Smooth muscle cell (in vitro differentiated cells): ENCODE data around the gene AIFM3. TPM values are rescaled to one million over a fixed set of nuclear protein-coding genes. Genes with fewer than 3 reads are reported as not detected.

ENCODE experiments used
- DNase-seq: peaks from one replicate; lab custom pipeline; 2025; ENCODE audit not compliant: unreplicated experiment; lab: John Stamatoyannopoulos, UW
- H2AFZ ChIP-seq: fragments of 200-600 bp; sonication (generic); 2 replicates; pipeline ENCODE4 v1.6.0; 2016; ENCODE audit warnings: antibody characterized with exemption, low read depth, mild to moderate bottlenecking
- H3F3A ChIP-seq: fragments of 200-600 bp; sonication (generic); 2 replicates; pipeline ENCODE4 v1.6.0; 2017; ENCODE audit warnings: antibody characterized with exemption, low read depth
- H3K27ac ChIP-seq: fragments of 200-600 bp; sonication (generic); 2 replicates; pipeline ENCODE4 v1.5.1; 2016; ENCODE audit warnings: low read depth, mild to moderate bottlenecking
- H3K27me3 ChIP-seq: fragments of 200-600 bp; sonication (generic); 2 replicates; pipeline ENCODE4 v1.6.1; 2016; ENCODE audit warnings: low read depth, mild to moderate bottlenecking
- H3K36me3 ChIP-seq: fragments of 200-600 bp; sonication (generic); 2 replicates; pipeline ENCODE4 v1.5.1; 2016; ENCODE audit warnings: low read depth
- H3K4me1 ChIP-seq: fragments of 200-600 bp; sonication (generic); 2 replicates; pipeline ENCODE4 v1.5.1; 2016; ENCODE audit warnings: low read depth
- H3K4me2 ChIP-seq: fragments of 200-600 bp; sonication (generic); 2 replicates; pipeline ENCODE4 v1.6.0; 2016; ENCODE audit warnings: mild to moderate bottlenecking
- H3K4me3 ChIP-seq: fragments of 200-600 bp; sonication (generic); 2 replicates; pipeline ENCODE4 v1.5.1; 2016; ENCODE audit warnings: mild to moderate bottlenecking
- H3K79me2 ChIP-seq: fragments of 200-600 bp; sonication (generic); 2 replicates; pipeline ENCODE4 v1.6.0; 2016; ENCODE audit warnings: low read depth, mild to moderate bottlenecking
- H3K9ac ChIP-seq: fragments of 200-600 bp; sonication (generic); 2 replicates; pipeline ENCODE4 v1.6.0; 2016; ENCODE audit warnings: low read depth
- H3K9me3 ChIP-seq: fragments of 200-600 bp; sonication (generic); replicated peaks from 2 replicates; pipeline ENCODE4 v1.5.1; 2016; ENCODE audit warnings: low read depth
- H4K20me1 ChIP-seq: fragments of 200-600 bp; sonication (generic); 2 replicates; pipeline ENCODE4 v1.6.0; 2016; ENCODE audit warnings: low read depth
- CTCF ChIP-seq: fragments of 200-600 bp; sonication (generic); IDR thresholded peaks from 2 replicates; pipeline ENCODE4 v1.5.1; 2017; ENCODE audit warnings: borderline replicate concordance, mild to moderate bottlenecking, antibody characterized with exemption; ENCODE audit not compliant: insufficient read depth, poor library complexity, severe bottlenecking
- WGBS: methylation state at CpG from one replicate; pipeline ENCODE4 v1.1.7; 2016; ENCODE audit warnings: low lambda C conversion rate; 5-methylcytosine and 5-hydroxymethylcytosine counted together
- polyA plus RNA-seq: library from polyadenylated mRNA; unstranded; fragments of >200 nt; fragmentation: Nextera tagmentation; extraction: Ambion mirVana; gene quantifications from 2 replicates; pipeline ENCODE4 v1.2.1, GENCODE V29; 2016
- total RNA-seq: library from RNA; depleted of rRNA; stranded (reverse); fragments of >200 nt; gene quantifications from 2 replicates; pipeline ENCODE4 v1.2.3, GENCODE V29; 2014

Gene AIFM3
- total and polyA plus RNA-seq, 2 experiments from 2014 or later = 0.85 TPM; not detected in 1

DNA sequence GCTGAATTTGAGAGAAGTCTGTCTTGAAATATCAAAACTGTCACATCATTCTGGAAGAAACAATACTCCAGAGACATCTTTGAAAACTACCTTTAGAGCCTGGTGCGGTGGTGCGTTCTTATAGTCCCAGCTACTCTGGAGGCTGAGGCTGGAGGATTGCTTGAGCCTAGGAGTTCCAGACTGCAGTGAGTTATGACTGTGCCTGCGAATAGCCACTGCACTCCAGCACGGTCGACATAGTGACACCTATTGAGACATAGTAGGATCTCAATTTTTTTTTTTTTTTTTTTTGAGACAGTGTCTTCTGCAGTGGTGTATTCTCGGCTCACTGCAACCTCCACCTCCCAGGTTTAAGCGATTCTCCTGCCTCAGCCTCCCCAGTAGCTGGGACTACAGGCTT, 11.5 kb upstream of the AIFM3 start:
- H3K36me3 ChIP-seq = no peaks in the 10 kb centered on the region
- no peaks in the 10 kb centered on the region for H3K9me3 ChIP-seq
- TF ChIP-seq CTCF = no peak
- H4K20me1 ChIP-seq = peaks cover 53% of the 10 kb centered on the region
- H2AFZ ChIP-seq = no peak overlapping the region
- H3F3A ChIP-seq = peaks cover 20% of the 10 kb centered on the region
- no peak for DNase-seq
- H3K4me2 ChIP-seq = no peak overlapping the region
- WGBS = 79% methylated on average over 7 of the region's 7 CpGs
- H3K27me3 ChIP-seq = no peaks in the 10 kb centered on the region
- H3K4me1 ChIP-seq = peaks cover 3% of the 10 kb centered on the region
- H3K79me2 ChIP-seq = peaks cover 4% of the 10 kb centered on the region
- no peak overlapping the region for H3K9ac ChIP-seq
- no peak overlapping the region for H3K27ac ChIP-seq
- H3K4me3 ChIP-seq = no peak overlapping the region

GRCh38 chr22:20956258-20957101, 10.6 kb upstream of the AIFM3 start:
- no peaks in the 10 kb centered on the region for H3K9me3 ChIP-seq
- no peak for DNase-seq
- peak overlapping the region; percentile 92 for H3K4me2 ChIP-seq
- H3K79me2 ChIP-seq = peaks cover 4% of the 10 kb centered on the region
- H3K4me1 ChIP-seq = peaks cover 3% of the 10 kb centered on the region
- no peak for TF ChIP-seq CTCF
- no peak overlapping the region for H3K27ac ChIP-seq
- H3K36me3 ChIP-seq = no peaks in the 10 kb centered on the region
- H3K4me3 ChIP-seq = peak overlapping the region; percentile 77
- H4K20me1 ChIP-seq = peaks cover 44% of the 10 kb centered on the region
- H2AFZ ChIP-seq = no peak overlapping the region
- no peak overlapping the region for H3K9ac ChIP-seq
- H3F3A ChIP-seq = peaks cover 17% of the 10 kb centered on the region
- H3K27me3 ChIP-seq = no peaks in the 10 kb centered on the region
- WGBS = 27% methylated on average over 27 of the region's 27 CpGs

DNA sequence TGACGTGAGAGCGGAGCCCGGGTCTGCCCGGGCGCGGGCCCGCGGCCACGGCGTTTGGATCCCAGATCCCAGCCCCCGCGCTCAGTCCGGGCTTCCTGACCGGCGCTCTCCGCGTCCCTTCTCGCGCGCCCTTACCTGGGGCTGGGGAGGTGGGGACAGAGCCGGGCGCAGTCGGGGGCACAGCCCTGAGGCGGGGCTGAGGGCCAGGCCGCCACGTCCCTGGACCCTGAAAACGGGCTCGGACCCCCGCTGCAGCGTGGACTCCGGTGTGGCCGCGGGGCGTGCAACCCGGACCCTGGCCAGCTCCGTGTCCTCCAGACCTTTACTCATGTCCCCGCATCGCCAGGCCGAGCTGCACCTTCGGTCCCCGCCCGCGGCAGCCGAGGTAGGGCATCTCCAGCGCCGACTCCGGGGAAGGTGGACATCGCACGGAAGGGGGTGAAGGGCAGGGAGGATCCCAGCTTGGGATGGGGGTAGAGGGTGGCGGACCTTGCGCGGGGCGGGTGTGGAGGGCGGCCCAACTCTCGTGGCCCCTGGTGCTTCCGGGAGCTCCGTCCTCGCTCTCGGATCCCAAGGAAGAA, 9.9 kb upstream of the AIFM3 start:
- Histone ChIP-seq H3K4me2 (peak overlapping the region; percentile 92), H3F3A (peaks cover 10% of the 10 kb centered on the region), H3K4me3 (peak overlapping the region; percentile 77), H3K27me3 (no peaks in the 10 kb centered on the region), H3K36me3 (no peaks in the 10 kb centered on the region), H3K79me2 (no peaks in the 10 kb centered on the region), H4K20me1 (peaks cover 37% of the 10 kb centered on the region), H3K27ac (no peak overlapping the region), H3K9ac (no peak overlapping the region), H3K9me3 (no peaks in the 10 kb centered on the region), H3K4me1 (peaks cover 3% of the 10 kb centered on the region), H2AFZ (peak overlapping the region; percentile 91)
- 1% methylated on average over 45 of the region's 59 CpGs for WGBS
- TF ChIP-seq CTCF = no peak
- DNase-seq = no peak
